Activated naive CD4-positive, alpha-beta T cell treated with anti-CD3 and anti-CD28 coated beads, Interleukin-2, amount 10 ng/mL, durations not matched to agents 7 days and 5 days (primary cell): ENCODE data around the gene AVPI1.

Experiments used
- CTCF ChIA-PET: fragments of 350-600 bp; sonication (Branson Sonifier 250); formaldehyde crosslinking; loops from one replicate; lab custom pipeline; 2021; ENCODE audit warnings: antibody characterized with exemption; lab: Charles Lee
- DNase-seq: peaks from one replicate; pipeline ENCODE4 v3.0.0-alpha.2; 2020
- H3K27ac Mint-ChIP-seq: one replicate; pipeline ENCODE4 v1.8.0; 2021; ENCODE audit warnings: mild to moderate bottlenecking, moderate library complexity, mixed read lengths
- H3K27me3 Mint-ChIP-seq: one replicate; pipeline ENCODE4 v1.8.0; 2021; ENCODE audit warnings: mild to moderate bottlenecking, mixed read lengths
- H3K36me3 Mint-ChIP-seq: one replicate; pipeline ENCODE4 v1.8.0; 2021; ENCODE audit warnings: mixed read lengths
- H3K4me1 Mint-ChIP-seq: one replicate; pipeline ENCODE4 v1.8.0; 2021; ENCODE audit warnings: mixed read lengths
- H3K4me3 Mint-ChIP-seq: one replicate; pipeline ENCODE4 v1.8.0; 2021; ENCODE audit warnings: mild to moderate bottlenecking, moderate library complexity, mixed read lengths
- H3K9me3 Mint-ChIP-seq: one replicate; pipeline ENCODE4 v1.8.0; 2021; ENCODE audit warnings: mixed read lengths

The AVPI1 gene

DNA sequence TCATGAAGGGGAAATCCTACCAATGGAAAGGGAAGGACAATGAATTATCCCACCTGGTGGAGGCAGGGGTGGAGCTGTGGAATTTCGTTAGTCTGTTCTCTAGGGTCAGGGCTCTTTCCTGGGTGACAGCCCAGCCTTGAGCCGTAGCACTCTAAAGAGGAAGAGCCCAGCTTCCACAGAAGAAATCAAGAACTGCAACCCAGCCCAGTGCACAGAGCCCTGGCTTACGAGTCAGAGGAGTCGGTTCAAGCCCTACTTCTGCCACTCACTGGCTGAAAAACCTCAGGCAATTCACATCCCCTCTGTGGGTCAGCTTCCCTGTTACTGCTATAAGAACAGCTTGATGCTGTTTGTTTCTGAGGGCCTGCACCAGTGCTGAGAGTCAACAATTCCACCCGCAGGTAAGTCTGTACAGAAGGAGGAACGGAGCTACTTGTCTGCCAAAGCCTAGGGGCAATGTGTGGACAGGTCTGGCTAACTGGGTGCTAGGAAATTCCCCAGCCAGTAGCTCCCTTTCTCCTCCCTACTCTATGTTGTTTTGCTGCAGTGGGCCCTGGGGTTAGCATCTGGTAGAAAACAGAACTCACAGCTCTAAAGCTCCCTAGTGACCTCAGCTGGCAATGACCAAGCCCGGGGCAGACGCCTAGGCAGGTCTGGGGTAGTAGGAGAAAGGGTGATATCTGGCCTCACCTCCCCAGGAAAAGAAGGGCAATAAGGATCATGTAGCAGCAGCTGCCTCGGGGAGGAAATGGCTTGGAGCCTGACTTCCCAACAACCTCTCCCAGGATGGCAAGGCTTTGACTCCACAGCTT lies 3.3 kb downstream of the AVPI1 start:
- Mint-ChIP-seq H3K27ac (no peak overlapping the region), H3K9me3 (no peaks in the 10 kb centered on the region), H3K36me3 (no peaks in the 10 kb centered on the region), H3K4me3 (no peak overlapping the region), H3K27me3 (peaks cover 4% of the 10 kb centered on the region), H3K4me1 (peaks cover 18% of the 10 kb centered on the region)
- CTCF ChIA-PET: interaction anchor here (0.9 to 3.2 kb wide), 5 partner anchors 9 to 112 kb away, joined by 3 to 20 read pairs (median 9); partner anchors contain the start of gene ANKRD2
- no peak for DNase-seq

GRCh38 chr10:97682042-97682441 lies 5.0 kb downstream of the AVPI1 start:
- H3K36me3 Mint-ChIP-seq: no peaks in the 10 kb centered on the region
- no peak overlapping the region for H3K4me3 Mint-ChIP-seq
- DNase-seq: no peak
- peaks cover 3% of the 10 kb centered on the region for H3K27me3 Mint-ChIP-seq
- H3K4me1 Mint-ChIP-seq: peaks cover 13% of the 10 kb centered on the region
- H3K27ac Mint-ChIP-seq: no peak overlapping the region
- H3K9me3 Mint-ChIP-seq: no peaks in the 10 kb centered on the region
- CTCF ChIA-PET: interaction anchor here (2.5 to 3.2 kb wide), 2 partner anchors 19 to 28 kb away, joined by 10 to 20 read pairs; no protein-coding TSS in a partner anchor

- Mint-ChIP-seq H3K4me3 (no peak overlapping the region), H3K27me3 (no peaks in the 10 kb centered on the region), H3K36me3 (peaks cover 2% of the 10 kb centered on the region), H3K4me1 (peaks cover 10% of the 10 kb centered on the region), H3K9me3 (no peaks in the 10 kb centered on the region), H3K27ac (no peak overlapping the region)
- CTCF ChIA-PET: interaction anchor here (0.9 to 2.8 kb wide), 6 partner anchors 11 to 57 kb away, joined by 3 to 10 read pairs (median 4); partner anchors contain the start of gene ZFYVE27
- DNase-seq: no peak
These were observed 7.4 kb downstream of the AVPI1 start for GRCh38 chr10:97679594-97679993.

- CTCF ChIA-PET: interaction anchor here (0.7 to 3.5 kb wide), 19 partner anchors 8 to 113 kb away, joined by 3 to 29 read pairs (median 6); partner anchors contain the start of genes AVPI1 and ZFYVE27
- no peak overlapping the region for H3K4me3 Mint-ChIP-seq
These were observed 10.1 kb downstream of the AVPI1 start for GRCh38 chr10:97676770-97677581.

DNA sequence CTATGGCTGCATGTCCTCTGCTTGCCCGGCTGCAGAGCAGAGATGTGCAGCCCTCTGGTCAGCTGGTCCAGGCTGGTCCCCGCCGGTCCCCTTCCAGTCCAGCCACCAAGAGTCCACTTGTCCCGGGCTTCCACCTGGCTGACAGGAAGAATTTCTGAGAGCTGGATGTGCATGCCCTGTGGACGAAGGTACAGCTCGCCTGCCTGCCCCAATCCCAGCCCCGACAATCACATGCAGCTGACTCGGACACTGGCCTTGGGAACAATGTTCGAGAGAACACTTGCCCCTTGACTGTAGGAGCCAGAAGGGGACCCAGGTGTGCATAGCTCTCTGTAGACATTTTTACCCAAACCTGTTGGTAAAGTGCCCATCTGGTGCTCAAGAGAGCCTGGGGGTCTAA lies 11.8 kb downstream of the AVPI1 start:
- Mint-ChIP-seq H3K4me1 (peaks cover 13% of the 10 kb centered on the region), H3K9me3 (no peaks in the 10 kb centered on the region), H3K36me3 (peaks cover 14% of the 10 kb centered on the region), H3K4me3 (no peak overlapping the region), H3K27me3 (no peaks in the 10 kb centered on the region), H3K27ac (no peak overlapping the region)
- DNase-seq: no peak
- CTCF ChIA-PET: interaction anchor here (0.8 to 2.3 kb wide), 8 partner anchors 9 to 104 kb away, joined by 3 to 8 read pairs (median 4); partner anchors contain the start of gene AVPI1

More at GRCh38 chr10:97676770-97677581, 10.1 kb downstream of the AVPI1 start:
- Mint-ChIP-seq H3K4me1 (peaks cover 13% of the 10 kb centered on the region), H3K36me3 (peaks cover 14% of the 10 kb centered on the region), H3K27me3 (no peaks in the 10 kb centered on the region), H3K9me3 (no peaks in the 10 kb centered on the region), H3K27ac (peak overlapping the region; percentile 34)
- DNase-seq: peak; percentile 58

DNA sequence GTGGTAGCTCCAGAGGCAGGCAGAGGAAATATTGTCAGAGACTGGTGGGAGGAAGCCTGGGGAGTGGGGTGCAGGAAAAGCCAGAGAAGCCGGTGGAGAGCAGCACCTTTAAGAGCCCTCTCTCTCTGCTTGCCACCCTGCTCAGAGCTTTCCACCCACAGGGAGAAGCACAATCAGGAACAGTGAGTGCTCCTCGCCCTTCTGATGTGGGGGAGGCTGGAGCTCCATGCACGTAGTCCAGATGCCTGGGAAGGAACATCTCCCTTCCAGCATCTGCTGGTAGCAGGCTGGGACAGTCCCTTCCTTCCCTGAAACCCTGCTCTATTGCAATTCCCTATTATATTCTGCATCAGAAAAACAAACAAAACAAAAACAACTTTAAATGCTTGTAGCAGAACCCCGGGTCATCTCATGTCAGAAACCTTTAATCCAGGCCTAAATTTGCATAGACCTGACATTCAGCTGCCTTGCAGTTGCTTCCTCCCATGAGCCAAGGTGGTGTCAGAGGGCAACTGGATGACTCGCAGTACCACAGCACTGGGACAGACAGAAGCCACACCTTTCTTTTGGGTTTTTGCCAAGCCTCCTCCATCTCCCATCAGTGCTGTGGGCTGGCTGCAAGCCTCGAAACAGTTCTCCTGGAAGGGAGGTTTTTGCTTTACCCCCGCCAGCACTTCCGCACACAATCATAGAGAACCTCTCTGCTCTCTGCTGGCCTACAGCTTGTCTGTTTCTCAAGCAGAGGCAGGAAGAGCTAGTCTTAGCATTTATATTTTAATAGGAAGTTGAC lies 13.1 kb downstream of the AVPI1 start:
- Mint-ChIP-seq H3K27ac (no peak overlapping the region), H3K27me3 (no peaks in the 10 kb centered on the region), H3K9me3 (no peaks in the 10 kb centered on the region), H3K4me1 (peaks cover 13% of the 10 kb centered on the region), H3K36me3 (peaks cover 14% of the 10 kb centered on the region), H3K4me3 (no peak overlapping the region)
- CTCF ChIA-PET: interaction anchor here (2.0 to 2.3 kb wide), 2 partner anchors 10 to 103 kb away, joined by 4 to 7 read pairs; no protein-coding TSS in a partner anchor
- DNase-seq: no peak

DNA sequence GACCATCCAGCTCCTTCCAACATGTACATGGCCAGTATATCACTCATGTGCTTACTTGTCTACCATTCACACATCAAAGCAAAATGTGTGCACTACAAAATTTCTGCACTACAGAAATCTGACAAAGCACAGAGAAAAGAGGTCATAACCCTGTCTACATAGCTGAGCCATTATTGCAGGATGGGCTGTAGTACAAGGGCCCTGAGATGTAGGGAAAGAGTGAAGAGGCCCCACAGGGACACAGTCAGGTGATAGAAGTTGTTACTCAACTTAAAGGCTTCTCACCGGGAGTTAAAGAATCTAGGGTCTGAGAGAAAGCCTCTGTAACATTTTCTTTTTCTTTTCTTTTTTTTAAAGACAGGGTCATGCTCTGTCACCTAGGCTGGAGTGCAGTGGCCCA lies 17.5 kb downstream of the AVPI1 start:
- CTCF ChIA-PET: interaction anchor here (1.5 to 2.1 kb wide), 3 partner anchors 9 to 98 kb away, joined by 3 to 10 read pairs (median 6); no protein-coding TSS in a partner anchor
- Mint-ChIP-seq H3K36me3 (peaks cover 34% of the 10 kb centered on the region), H3K27ac (no peak overlapping the region), H3K4me3 (no peak overlapping the region), H3K27me3 (no peaks in the 10 kb centered on the region), H3K4me1 (peaks cover 6% of the 10 kb centered on the region), H3K9me3 (no peaks in the 10 kb centered on the region)
- no peak for DNase-seq

- CTCF ChIA-PET: interaction anchor here (2.0 kb wide), 1 partner anchor 11 kb away, joined by 10 read pairs; no protein-coding TSS in a partner anchor
These were observed 19.6 kb downstream of the AVPI1 start for GRCh38 chr10:97667463-97667862.

GRCh38 chr10:97666992-97667391 lies 20.0 kb downstream of the AVPI1 start:
- Mint-ChIP-seq H3K4me3 (no peak overlapping the region), H3K36me3 (peaks cover 28% of the 10 kb centered on the region), H3K27me3 (no peaks in the 10 kb centered on the region), H3K4me1 (peaks cover 3% of the 10 kb centered on the region), H3K27ac (no peak overlapping the region), H3K9me3 (no peaks in the 10 kb centered on the region)
- no peak for DNase-seq
- CTCF ChIA-PET: no interaction called here

More at GRCh38 chr10:97667463-97667862, 19.6 kb downstream of the AVPI1 start:
- no peak for DNase-seq
- peaks cover 3% of the 10 kb centered on the region for H3K4me1 Mint-ChIP-seq
- H3K36me3 Mint-ChIP-seq: peaks cover 27% of the 10 kb centered on the region
- no peaks in the 10 kb centered on the region for H3K27me3 Mint-ChIP-seq
- no peak overlapping the region for H3K27ac Mint-ChIP-seq
- H3K9me3 Mint-ChIP-seq: no peaks in the 10 kb centered on the region
- no peak overlapping the region for H3K4me3 Mint-ChIP-seq

DNA sequence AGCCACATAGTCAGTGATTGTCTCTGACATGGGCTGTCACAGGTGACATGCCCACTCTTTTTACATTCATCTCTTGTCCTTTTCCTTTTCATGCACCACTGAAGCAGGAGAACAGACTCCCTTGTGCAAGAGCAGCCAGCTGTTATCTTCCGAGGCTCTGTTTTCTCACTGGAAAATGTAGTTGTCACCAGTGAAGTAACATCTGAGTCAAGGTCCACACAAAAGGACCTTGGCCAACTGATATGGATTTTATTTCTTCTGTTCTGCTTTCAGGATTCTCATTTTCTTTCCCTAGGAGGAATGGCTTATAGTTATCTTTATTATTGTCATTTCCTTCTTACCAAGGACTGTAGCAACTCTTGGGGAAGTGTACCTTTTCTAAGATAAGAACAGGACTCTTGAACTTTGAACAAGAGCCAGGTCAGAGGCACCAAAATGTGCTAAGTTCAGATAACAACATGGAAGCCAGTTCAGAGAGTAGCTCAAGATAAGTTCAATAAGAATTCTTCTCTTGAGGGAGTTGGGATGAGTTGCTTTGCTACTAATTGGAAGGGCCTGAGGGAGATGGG lies 22.7 kb downstream of the AVPI1 start:
- peak overlapping the region; percentile 11 for H3K27ac Mint-ChIP-seq
- peaks cover 3% of the 10 kb centered on the region for H3K4me1 Mint-ChIP-seq
- H3K27me3 Mint-ChIP-seq: no peaks in the 10 kb centered on the region
- no peaks in the 10 kb centered on the region for H3K9me3 Mint-ChIP-seq
- DNase-seq: no peak
- no peak overlapping the region for H3K4me3 Mint-ChIP-seq
- peaks cover 37% of the 10 kb centered on the region for H3K36me3 Mint-ChIP-seq
- CTCF ChIA-PET: no interaction called here

- no peaks in the 10 kb centered on the region for H3K4me1 Mint-ChIP-seq
- H3K4me3 Mint-ChIP-seq: no peak overlapping the region
- no peaks in the 10 kb centered on the region for H3K9me3 Mint-ChIP-seq
- CTCF ChIA-PET: no interaction called here
- H3K36me3 Mint-ChIP-seq: peaks cover 31% of the 10 kb centered on the region
- DNase-seq: no peak
- H3K27ac Mint-ChIP-seq: no peak overlapping the region
- H3K27me3 Mint-ChIP-seq: no peaks in the 10 kb centered on the region
These were observed 27.5 kb downstream of the AVPI1 start for GRCh38 chr10:97659589-97659988.

GRCh38 chr10:97656777-97657176 lies 30.3 kb downstream of the AVPI1 start:
- CTCF ChIA-PET: interaction anchor here (0.8 to 1.4 kb wide), 2 partner anchors 18 to 19 kb away, joined by 3 to 4 read pairs; no protein-coding TSS in a partner anchor
- Mint-ChIP-seq H3K27me3 (no peaks in the 10 kb centered on the region), H3K27ac (peak overlapping the region; percentile 45)

GRCh38 chr10:97651773-97652172 lies 35.3 kb downstream of the AVPI1 start:
- no peak for DNase-seq
- H3K36me3 Mint-ChIP-seq: peaks cover 22% of the 10 kb centered on the region
- H3K27me3 Mint-ChIP-seq: no peaks in the 10 kb centered on the region
- no peaks in the 10 kb centered on the region for H3K9me3 Mint-ChIP-seq
- CTCF ChIA-PET: no interaction called here
- H3K4me1 Mint-ChIP-seq: peaks cover 16% of the 10 kb centered on the region
- no peak overlapping the region for H3K4me3 Mint-ChIP-seq
- H3K27ac Mint-ChIP-seq: no peak overlapping the region

More at GRCh38 chr10:97656777-97657176, 30.3 kb downstream of the AVPI1 start:
- H3K4me1 Mint-ChIP-seq: no peaks in the 10 kb centered on the region
- no peaks in the 10 kb centered on the region for H3K9me3 Mint-ChIP-seq
- no peak overlapping the region for H3K4me3 Mint-ChIP-seq
- peaks cover 35% of the 10 kb centered on the region for H3K36me3 Mint-ChIP-seq
- DNase-seq: no peak
